ENCODE data around the gene KRTAP10-11.

- TF ChIP-seq EZH2 (IDR thresholded peaks at IDR 0.05; ENCODE audit: borderline replicate concordance, insufficient read depth, low read depth, low read length, poor library complexity, severe bottlenecking) (no peak), CTCF (IDR thresholded peaks at IDR 0.05) (no peak)
Measured at GRCh38 chr21:44666401-44667320, 20.4 kb downstream of the KRTAP10-11 start, which contains the start of gene KRTAP12-2.

All from B cell (primary cell).